DMS53 treated with DMSO at 0.1 percent for 48 hours (cell line): ENCODE data around the gene LNP1.

Experiments
- DNase-seq: peaks from one replicate; lab custom pipeline; 2025; ENCODE audit not compliant: unreplicated experiment; lab: John Stamatoyannopoulos, UW

LNP1 gene

GRCh38 chr3:100399341-100400071, 1.8 kb upstream of the LNP1 start:
- no peak for DNase-seq

GRCh38 chr3:100400419-100400779, 940 bp upstream of the LNP1 start:
- no peak for DNase-seq

GRCh38 chr3:100401674-100402041, 319 bp downstream of the LNP1 start:
- no peak for DNase-seq

- no peak for DNase-seq
Measured at GRCh38 chr3:100402256-100402655, 917 bp downstream of the LNP1 start.

GRCh38 chr3:100402891-100403290, 1.6 kb downstream of the LNP1 start:
- DNase-seq, result no peak

- no peak for DNase-seq
Measured at GRCh38 chr3:100403362-100404249, 2.3 kb downstream of the LNP1 start.

GRCh38 chr3:100404250-100404548, 2.9 kb downstream of the LNP1 start:
- no peak for DNase-seq

GRCh38 chr3:100407164-100407563, 5.8 kb downstream of the LNP1 start:
- DNase-seq, result no peak

GRCh38 chr3:100407977-100408532, 6.7 kb downstream of the LNP1 start:
- DNase-seq, result no peak

GRCh38 chr3:100411091-100411982, 10.0 kb downstream of the LNP1 start:
- DNase-seq, result no peak

- no peak for DNase-seq
Measured at GRCh38 chr3:100412912-100413590, 11.7 kb downstream of the LNP1 start.

- no peak for DNase-seq
Measured at GRCh38 chr3:100413613-100414012, 12.3 kb downstream of the LNP1 start.

- peak; percentile 30 for DNase-seq
Measured at GRCh38 chr3:100416176-100416575, 14.8 kb downstream of the LNP1 start.

GRCh38 chr3:100416863-100417262, 15.5 kb downstream of the LNP1 start:
- no peak for DNase-seq

GRCh38 chr3:100419406-100419805, 18.1 kb downstream of the LNP1 start:
- DNase-seq, result no peak

GRCh38 chr3:100420885-100421284, 19.5 kb downstream of the LNP1 start:
- DNase-seq, result no peak

- DNase-seq, result no peak
Measured at GRCh38 chr3:100423611-100424010, 22.3 kb downstream of the LNP1 start.

- no peak for DNase-seq
Measured at GRCh38 chr3:100424261-100424660, 22.9 kb downstream of the LNP1 start.

GRCh38 chr3:100425316-100425715, 24.0 kb downstream of the LNP1 start:
- no peak for DNase-seq

GRCh38 chr3:100426067-100426682, 24.8 kb downstream of the LNP1 start:
- no peak for DNase-seq
